ENCODE results near the gene PACRG. TPM values are rescaled to one million over a fixed set of nuclear protein-coding genes. Genes with fewer than 3 reads are reported as not detected.

PACRG gene
- total and polyA plus RNA-seq, 2 of the 4 experiments (the other 2 are of a cell fraction) = not detected

GRCh38 chr6:163287626-163288025 is 559.9 kb downstream of the PACRG start:
- Histone ChIP-seq H3K9ac (ENCODE audit: low read depth, low read length) (no peak overlapping the region), H3K23ac (ENCODE audit: low read depth, low read length) (no peak overlapping the region), H3K14ac (replicated peaks; ENCODE audit: low read depth, low read length) (no peak overlapping the region), H3K4me1 (ENCODE audit: control insufficient read depth, insufficient read depth, low read length) (no peaks in the 10 kb centered on the region), H4K91ac (ENCODE audit: insufficient read depth, low read depth, low read length) (no peak overlapping the region), H4K20me1 (ENCODE audit: insufficient read depth, low read length) (no peaks in the 10 kb centered on the region), H3K4me2 (ENCODE audit: low read depth, low read length) (no peak overlapping the region), H3K18ac (ENCODE audit: low read depth, low read length) (no peak overlapping the region), H2AK9ac (replicated peaks; ENCODE audit: low read depth, low read length, poor library complexity) (no peak overlapping the region), H3K36me3 (ENCODE audit: control insufficient read depth, insufficient read depth, low read length) (no peaks in the 10 kb centered on the region), H3K79me1 (ENCODE audit: low read depth in 1 of 2, low read length in 2 of 2) (no peaks in the 10 kb centered on the region), H2BK120ac (ENCODE audit: low read depth, low read length) (no peak overlapping the region), H4K8ac (ENCODE audit: low read depth in 2 of 2, low read length in 2 of 2) (no peak overlapping the region), H3K27me3 (ENCODE audit: control insufficient read depth, insufficient read depth, low read length) (no peaks in the 10 kb centered on the region), H3K4ac (ENCODE audit: low read depth, low read length) (no peak overlapping the region), H2BK15ac (ENCODE audit: low read depth, low read length) (no peak overlapping the region), H3K4me3 (ENCODE audit: insufficient read depth, low read depth, low read length) (no peak overlapping the region), H2AFZ (replicated peaks; ENCODE audit: low read length, poor library complexity) (no peak overlapping the region), H2BK20ac (ENCODE audit: low read depth, low read length) (no peak overlapping the region), H2BK5ac (ENCODE audit: low read depth, low read length, poor library complexity, severe bottlenecking) (no peak overlapping the region), H3K9me3 (ENCODE audit: control insufficient read depth, insufficient read depth, low read length) (peaks cover 16% of the 10 kb centered on the region), H3K27ac (ENCODE audit: insufficient read depth, low read length) (no peak overlapping the region), H4K5ac (ENCODE audit: low read depth, low read length) (no peak overlapping the region), H3K56ac (ENCODE audit: extremely low read depth, insufficient read depth, low read length) (no peak overlapping the region), H2AK5ac (ENCODE audit: low read depth, low read length) (no peak overlapping the region), H3K9me1 (ENCODE audit: insufficient read depth, low read length) (no peaks in the 10 kb centered on the region)
- in situ Hi-C loops (cut with MboI; ENCODE audit: low sequenced_read_pairs) (no loop called here), intact Hi-C loops (cut with micrococcal nuclease) (no loop called here), dilution Hi-C loops (cut with HindIII; ENCODE audit: low sequenced_read_pairs, unreplicated experiment) (no loop called here)
- DNase-seq = no peak
- no peak for ATAC-seq (ENCODE audit: low read depth)
- TF ChIP-seq FOS (IDR thresholded peaks at IDR 0.05; ENCODE audit: low read depth, low read length) = no peak
- no peak for TF ChIP-seq USF2 (IDR thresholded peaks at IDR 0.05; ENCODE audit: low read depth, low read length)
- TF ChIP-seq ELK1 (IDR thresholded peaks at IDR 0.05; ENCODE audit: borderline replicate concordance, low read depth, low read length) = no peak
- no peak for TF ChIP-seq MAFK (IDR thresholded peaks at IDR 0.05; ENCODE audit: low read depth, low read length)
- TF ChIP-seq MXI1 (IDR thresholded peaks at IDR 0.05; ENCODE audit: borderline replicate concordance, low read depth, low read length) = no peak
- no peak for TF ChIP-seq SMC3 (IDR thresholded peaks at IDR 0.05; ENCODE audit: low read depth, low read length)
- TF ChIP-seq NFE2L2 (IDR thresholded peaks at IDR 0.05; ENCODE audit: low read depth, low read length) = no peak
- TF ChIP-seq POLR2A (IDR thresholded peaks at IDR 0.05; ENCODE audit: low read depth, low read length) = no peak
- no peak for TF ChIP-seq CEBPB (IDR thresholded peaks at IDR 0.05; ENCODE audit: low read depth, low read length)
- no peak for TF ChIP-seq RFX5 (IDR thresholded peaks at IDR 0.05; ENCODE audit: low read depth, low read length)
- no peak for TF ChIP-seq BHLHE40 (IDR thresholded peaks at IDR 0.05; ENCODE audit: low read depth, low read length)
- TF ChIP-seq CHD1 (IDR thresholded peaks at IDR 0.05; ENCODE audit: low read depth, low read length) = no peak
- POLR2A ChIA-PET (ENCODE audit: unreplicated experiment) = no interaction called here
- CTCF ChIA-PET = no interaction called here
- no CpG with 5 or more reads among the region's 8 CpGs for WGBS, 2 experiments (ENCODE audit: extremely low coverage in 2 of 2, insufficient read length in 1 of 2)
- BruUV-seq (replicated peaks) = no TSS peak
